ENCODE results near the gene ARHGEF40.

ARHGEF40 gene

GRCh38 chr14:21030531-21030930 lies 39.6 kb upstream of the ARHGEF40 start:
- TF ChIP-seq CTCF (IDR thresholded peaks at IDR 0.05), result no peak
- no peak overlapping the region for H3K27ac ChIP-seq
- H3K36me3 ChIP-seq, result no peaks in the 10 kb centered on the region
- H3K4me3 ChIP-seq, result no peak overlapping the region
- DNase-seq, result no peak
- peaks cover 6 to 19% (median 16%) of the 10 kb centered on the region in 4 donors for H3K4me1 ChIP-seq
- intact Hi-C loops (cut with DNase I; ENCODE audit: low total_unique reads), result no loop called here
- H3K9me3 ChIP-seq, result no peaks in the 10 kb centered on the region
- no peaks in the 10 kb centered on the region for H3K27me3 ChIP-seq

- TF ChIP-seq CTCF (IDR thresholded peaks at IDR 0.05), result no peak
- Histone ChIP-seq H3K4me1 (no peaks in the 10 kb centered on the region), H3K36me3 (no peaks in the 10 kb centered on the region), H3K4me3 (no peak overlapping the region), H3K9me3 (no peaks in the 10 kb centered on the region), H3K27ac (no peak overlapping the region), H3K27me3 (no peaks in the 10 kb centered on the region)
- DNase-seq, result no peak
- intact Hi-C loops (cut with DNase I; ENCODE audit: low total_unique reads), result no loop called here
These were observed 37.6 kb upstream of the ARHGEF40 start for GRCh38 chr14:21032326-21033132.

GRCh38 chr14:21033133-21033698 lies 36.9 kb upstream of the ARHGEF40 start:
- Histone ChIP-seq H3K27ac (no peak overlapping the region), H3K9me3 (no peaks in the 10 kb centered on the region), H3K4me1 (peaks cover 0 to 4% (median 2%) of the 10 kb centered on the region in 4 donors), H3K36me3 (no peaks in the 10 kb centered on the region), H3K4me3 (no peak overlapping the region), H3K27me3 (no peaks in the 10 kb centered on the region)
- no peak for TF ChIP-seq CTCF (IDR thresholded peaks at IDR 0.05)
- no peak for DNase-seq
- intact Hi-C loops (cut with DNase I; ENCODE audit: low total_unique reads), result no loop called here

GRCh38 chr14:21034707-21035106 lies 35.4 kb upstream of the ARHGEF40 start, which contains the start of gene RNASE13:
Gene RNASE13, minus strand, starts transcription at chr14:21034807. Its CDS starts 519 bp downstream, at chr14:21034288.
- DNase-seq, result no peak
- Histone ChIP-seq H3K9me3 (no peaks in the 10 kb centered on the region), H3K27me3 (no peaks in the 10 kb centered on the region), H3K36me3 (no peaks in the 10 kb centered on the region), H3K4me3 (no peak within 1 kb of the TSS), H3K27ac (no peak within 1 kb of the TSS), H3K4me1 (peaks cover 0 to 19% (median 15%) of the 10 kb centered on the region in 4 donors)
- no peak for TF ChIP-seq CTCF (IDR thresholded peaks at IDR 0.05)
- intact Hi-C loops (cut with DNase I; ENCODE audit: low total_unique reads), result no loop called here

GRCh38 chr14:21036751-21037150 lies 33.4 kb upstream of the ARHGEF40 start:
- no peak overlapping the region for H3K4me3 ChIP-seq
- H3K9me3 ChIP-seq, result no peaks in the 10 kb centered on the region
- DNase-seq, result no peak
- H3K27ac ChIP-seq, result no peak overlapping the region
- no peak for TF ChIP-seq CTCF (IDR thresholded peaks at IDR 0.05)
- no peaks in the 10 kb centered on the region for H3K27me3 ChIP-seq
- intact Hi-C loops (cut with DNase I; ENCODE audit: low total_unique reads), result no loop called here
- H3K36me3 ChIP-seq, result no peaks in the 10 kb centered on the region
- H3K4me1 ChIP-seq, result peaks cover 0 to 22% (median 18%) of the 10 kb centered on the region in 4 donors
